GM12878 (cell line): ENCODE measurements around the gene STK17A. TPM values are rescaled to one million over a fixed set of nuclear protein-coding genes. Genes with fewer than 3 reads are reported as not detected.

Experiments
- ATAC-seq: fragments of 200-7000 bp; cut with Tn5 transposase; 3 replicates; pipeline ENCODE4 v1.9.1; 2020; ENCODE audit warnings: mild to moderate bottlenecking, moderate library complexity
- BruUV-seq: library from RNA; stranded (reverse); fragments of 400-500 nt; replicated peaks from 2 replicates; lab custom pipeline; 2021; lab: Mats Ljungman, UMichigan
- CTCF ChIA-PET: fragments of 300-600 bp; sonication (Branson Sonifier 250); formaldehyde crosslinking; extraction: SDS; loops from one replicate; lab custom pipeline; 2021; ENCODE audit warnings: inconsistent platforms; lab: Yijun Ruan, JAX
- POLR2A ChIA-PET: fragments of 350-600 bp; formaldehyde crosslinking; extraction: SDS; loops from one replicate; lab custom pipeline; 2021; ENCODE audit warnings: inconsistent platforms; lab: Charles Lee
- RAD21 ChIA-PET: fragments of 300-600 bp; sonication (Branson Sonifier 250); formaldehyde crosslinking; loops from one replicate; lab custom pipeline; 2023; ENCODE audit warnings: antibody characterized with exemption; ENCODE audit not compliant: unreplicated experiment; lab: Charles Lee
- SMC1A ChIA-PET: fragments of 300-600 bp; sonication (Branson Sonifier 250); formaldehyde crosslinking; loops from one replicate; lab custom pipeline; 2023; ENCODE audit not compliant: unreplicated experiment, uncharacterized antibody; lab: Charles Lee
- DNase-seq: peaks from one replicate; pipeline ENCODE4 v3.0.0-alpha.2; 2011; ENCODE audit warnings: low read depth, low spot score
- FAIRE-seq: peaks from 3 replicates; lab custom pipeline; 2011; peaks lifted over from hg19 to GRCh38; lab: Jason Lieb, UNC
- H2AFZ ChIP-seq: 2 replicates; pipeline ENCODE4 v1.6.0; 2011; ENCODE audit warnings: low read depth, low read length, control low read depth; ENCODE audit not compliant: control insufficient read depth
- H3K27ac ChIP-seq: 2 replicates; pipeline ENCODE4 v1.5.1; 2011; ENCODE audit warnings: control low read depth; ENCODE audit not compliant: control insufficient read depth, insufficient read depth
- H3K27me3 ChIP-seq, 2 experiments: replicated peaks in 1 of 2; 2 replicates each; pipeline versions ENCODE4 v1.6.0 to v1.6.1; 2011; ENCODE audit warnings: low read length in 1 of 2; ENCODE audit not compliant: control insufficient read depth in 2 of 2, insufficient read depth in 2 of 2
- H3K36me3 ChIP-seq, 2 experiments: 2 replicates each; pipeline ENCODE4 v1.5.1; 2011; ENCODE audit warnings: low read length in 1 of 2; ENCODE audit not compliant: control insufficient read depth in 2 of 2, insufficient read depth in 2 of 2
- H3K4me1 ChIP-seq: 2 replicates; pipeline ENCODE4 v1.6.1; 2011; ENCODE audit warnings: mild to moderate bottlenecking, low read length, moderate library complexity, mixed read lengths; ENCODE audit not compliant: control insufficient read depth, insufficient read depth
- H3K4me2 ChIP-seq: 2 replicates; pipeline ENCODE4 v1.6.0; 2011; ENCODE audit warnings: control low read depth; ENCODE audit not compliant: control insufficient read depth, insufficient read depth
- H3K4me3 ChIP-seq: fragments of 200-600 bp; sonication (generic); 2 replicates; pipeline ENCODE4 v1.5.1; 2016
- H3K79me2 ChIP-seq: 2 replicates; pipeline ENCODE4 v1.6.0; 2011; ENCODE audit warnings: low read length; ENCODE audit not compliant: control insufficient read depth, insufficient read depth
- H3K9ac ChIP-seq: 2 replicates; pipeline ENCODE4 v1.8.0; 2011; ENCODE audit warnings: low read length, control low read depth, mixed read lengths; ENCODE audit not compliant: control insufficient read depth, insufficient read depth
- H3K9me3 ChIP-seq: replicated peaks from 3 replicates; pipeline ENCODE4 v1.5.1; 2011; ENCODE audit warnings: mild to moderate bottlenecking, low read length; ENCODE audit not compliant: control insufficient read depth, insufficient read depth
- H4K20me1 ChIP-seq: 2 replicates; pipeline ENCODE4 v1.6.0; 2011; ENCODE audit not compliant: control insufficient read depth, insufficient read depth
- BHLHE40 ChIP-seq, 2 experiments: fragments of 450-650 bp in 1 of 2; IDR thresholded peaks; 2 replicates each; pipeline ENCODE4 v1.6.1; 2011 to 2017; ENCODE audit warnings: low read depth in 2 of 2, borderline replicate concordance in 1 of 2, improper control_type of control experiment in 1 of 2, low read length in 1 of 2, mild to moderate bottlenecking in 1 of 2
- EGR1 ChIP-seq, 2 experiments: IDR thresholded peaks; 1 replicate in 1 of 2; 2 replicates in 1 of 2; pipeline ENCODE4 v1.6.1; 2011 to 2012; ENCODE audit warnings: low read depth in 2 of 2, low read length in 2 of 2, borderline replicate concordance in 1 of 2, mild to moderate bottlenecking in 1 of 2, moderate library complexity in 1 of 2
- IRF4 ChIP-seq: IDR thresholded peaks from 2 replicates; pipeline ENCODE4 v1.6.1; 2011; ENCODE audit warnings: low read depth, low read length
- PAX8 ChIP-seq: fragments of 450-650 bp; IDR thresholded peaks from 2 replicates; pipeline ENCODE4 v1.6.1; 2017; ENCODE audit warnings: mild to moderate bottlenecking, moderate library complexity
- POU2F2 ChIP-seq: IDR thresholded peaks from 3 replicates; pipeline ENCODE4 v1.6.1; 2011; ENCODE audit warnings: low read depth, mild to moderate bottlenecking, low read length, borderline replicate concordance
- STAT3 ChIP-seq: IDR thresholded peaks from 2 replicates; pipeline ENCODE4 v1.6.1; 2011; ENCODE audit warnings: low read depth, low read length, improper control_type of control experiment
- ZBED1 ChIP-seq: IDR thresholded peaks from 2 replicates; pipeline ENCODE4 v1.6.1; 2016; ENCODE audit warnings: borderline replicate concordance
- ZNF24 ChIP-seq: fragments of 450-650 bp; IDR thresholded peaks from 2 replicates; pipeline ENCODE4 v1.6.1; 2017; ENCODE audit warnings: antibody characterized with exemption, mild to moderate bottlenecking
- in situ Hi-C: fragments of 300-500 bp; cut with MboI; formaldehyde crosslinking; loops from 9 replicates; pipeline ENCODE4 v1.14.3; 2018; ENCODE audit warnings: mixed read lengths
- intact Hi-C: fragments of 100-400 bp; cut with micrococcal nuclease; formaldehyde crosslinking; loops from one replicate; pipeline ENCODE4 v1.14.2; 2022; ENCODE audit not compliant: unreplicated experiment
- polyA plus RNA-seq, 11 experiments: library from polyadenylated mRNA; depleted of rRNA in 4 of 11; unstranded in 6 of 11; stranded (reverse) in 5 of 11; fragments of >200 nt; fragmentation: Nextera tagmentation in 4 of 11; fragmentation: Illumina TruSeq in 1 of 11; extraction: Ambion mirVana in 4 of 11; extraction: Trizol in 1 of 11; gene quantifications; 1 replicate in 1 of 11; 2 replicates in 10 of 11; pipeline versions ENCODE4 v1.2.1 to v1.2.3, GENCODE V29; 2011 to 2016; ENCODE audit warnings: inconsistent platforms in 2 of 11, missing spikeins in 2 of 11, low read depth in 1 of 11
- total RNA-seq, 4 experiments: library from RNA; depleted of rRNA in 3 of 4; stranded (reverse); fragments of >200 nt in 3 of 4; fragmentation: Illumina TruSeq in 1 of 4; extraction: Trizol in 1 of 4; gene quantifications; 2 replicates each; pipeline versions ENCODE4 v1.2.1 to v1.2.3, GENCODE V29; 2013 to 2021

The STK17A gene
- total and polyA plus RNA-seq, 10 of the 15 experiments (the other 5 are each of a cell fraction or from before 2014, with no cell fraction given) = 18.5 to 91.6 (median 70.8) TPM

DNA sequence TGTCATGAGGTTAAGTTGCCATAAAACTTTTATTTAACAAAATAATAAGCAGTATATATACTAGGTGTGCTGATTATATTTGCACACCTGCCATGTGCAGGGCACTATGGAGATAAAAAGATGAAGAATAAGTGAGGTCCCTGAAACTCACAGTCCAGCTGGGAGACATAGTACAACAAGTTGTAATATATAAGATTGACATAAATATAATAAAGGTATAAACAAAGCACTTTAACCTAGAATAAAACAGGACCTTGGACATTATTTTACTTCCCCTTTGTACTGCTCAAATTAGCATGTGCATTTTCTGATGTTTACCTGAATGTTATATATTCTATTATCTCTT lies 6.2 kb downstream of the STK17A start:
- H3K79me2 ChIP-seq = peaks cover 98% of the 10 kb centered on the region
- intact Hi-C loops (loop anchor here (5.0 kb wide), 1 partner anchor 657 kb away; the partner anchor contains the start of genes MRPL32 and PSMA2), in situ Hi-C loops (loop anchor here (10.0 kb wide), 1 partner anchor 106 kb away; no protein-coding TSS in a partner anchor)
- no peak for TF ChIP-seq ZBED1
- TF ChIP-seq IRF4 = no peak
- no peak for TF ChIP-seq BHLHE40 (IDR thresholded peaks at IDR 0.05; ENCODE audit: borderline replicate concordance in 1 of 2, low read depth in 2 of 2, low read length in 1 of 2)
- no peak for TF ChIP-seq STAT3
- no peak for TF ChIP-seq EGR1 (IDR thresholded peaks at IDR 0.05; ENCODE audit: borderline replicate concordance in 1 of 2, low read depth in 2 of 2, low read length in 2 of 2)
- no peak for TF ChIP-seq ZNF24
- no peak for TF ChIP-seq POU2F2
- TF ChIP-seq PAX8 = no peak
- H3K27ac ChIP-seq = peak overlapping the region; percentile 98
- no peak for DNase-seq
- peak overlapping the region; percentile 49 for H3K9ac ChIP-seq
- ChIA-PET CTCF (interaction anchor here (1.3 to 12.5 kb wide), 5 partner anchors 24 to 250 kb away, joined by 3 to 183 read pairs (median 18); no protein-coding TSS in a partner anchor), POLR2A (interaction anchor here (0.6 to 9.8 kb wide), 3 partner anchors 59 to 196 kb away, joined by 7 to 138 read pairs (median 8); no protein-coding TSS in a partner anchor), RAD21 (interaction anchor here (0.6 to 12.2 kb wide), 6 partner anchors 23 to 141 kb away, joined by 3 to 516 read pairs (median 24); partner anchors contain the start of gene COA1), SMC1A (interaction anchor here (2.8 to 9.8 kb wide), 5 partner anchors 31 to 143 kb away, joined by 11 to 163 read pairs (median 93); partner anchors contain the start of gene COA1)
- H4K20me1 ChIP-seq = no peaks in the 10 kb centered on the region
- H3K9me3 ChIP-seq = no peaks in the 10 kb centered on the region; the same call in 2 of the 3 replicates
- H3K36me3 ChIP-seq = no peaks in the 10 kb centered on the region; a peak in 1 of 4 replicates
- ATAC-seq = no peak
- H3K4me3 ChIP-seq = peak overlapping the region; percentile 77
- no peak overlapping the region for H2AFZ ChIP-seq
- H3K4me1 ChIP-seq = peaks cover 33% of the 10 kb centered on the region
- no TSS peak for BruUV-seq
- H3K4me2 ChIP-seq = peak overlapping the region; percentile 88
- no peak for FAIRE-seq
- no peaks in the 10 kb centered on the region for H3K27me3 ChIP-seq
